GM21529 (cell line): Measurements from ENCODE around the gene PDE1C.

ENCODE experiments used
- ATAC-seq: cut with Tn5 transposase; IDR thresholded peaks from one replicate; pipeline ENCODE4 v1.9.1; 2021; ENCODE audit not compliant: unreplicated experiment

The PDE1C gene

GRCh38 chr7:32075612-32076011, 5.4 kb upstream of the PDE1C start:
- no peak for ATAC-seq

- ATAC-seq = no peak
These were observed 4.8 kb upstream of the PDE1C start for GRCh38 chr7:32074787-32075585.

- no peak for ATAC-seq
These were observed 3.3 kb upstream of the PDE1C start for GRCh38 chr7:32073533-32073932.

- ATAC-seq = no peak
These were observed 2.2 kb upstream of the PDE1C start for GRCh38 chr7:32072397-32072796.

- no peak for ATAC-seq
These were observed 1.4 kb upstream of the PDE1C start for GRCh38 chr7:32071466-32072091.

GRCh38 chr7:32070051-32070405, 179 bp downstream of the PDE1C start:
- no peak for ATAC-seq

- no peak for ATAC-seq
These were observed 1.0 kb downstream of the PDE1C start for GRCh38 chr7:32069116-32069650.

GRCh38 chr7:32068411-32069101, 1.7 kb downstream of the PDE1C start:
- no peak for ATAC-seq

GRCh38 chr7:32066441-32066840, 3.8 kb downstream of the PDE1C start:
- no peak for ATAC-seq

GRCh38 chr7:32063614-32064013, 6.6 kb downstream of the PDE1C start:
- ATAC-seq = no peak

- no peak for ATAC-seq
These were observed 8.1 kb downstream of the PDE1C start for GRCh38 chr7:32062150-32062549.

GRCh38 chr7:32061346-32061745, 8.9 kb downstream of the PDE1C start:
- ATAC-seq = no peak

- ATAC-seq = no peak
These were observed 10.8 kb downstream of the PDE1C start for GRCh38 chr7:32059289-32060011.

- no peak for ATAC-seq
These were observed 12.2 kb downstream of the PDE1C start for GRCh38 chr7:32058002-32058401.

- ATAC-seq = no peak
These were observed 13.4 kb downstream of the PDE1C start for GRCh38 chr7:32056767-32057166.

- no peak for ATAC-seq
These were observed 17.0 kb downstream of the PDE1C start for GRCh38 chr7:32053204-32053603.

- no peak for ATAC-seq
These were observed 19.1 kb downstream of the PDE1C start for GRCh38 chr7:32051128-32051527.

- no peak for ATAC-seq
These were observed 20.6 kb downstream of the PDE1C start for GRCh38 chr7:32049599-32049998.

GRCh38 chr7:32048970-32049491, 21.2 kb downstream of the PDE1C start:
- peak; percentile 63 for ATAC-seq

GRCh38 chr7:32047801-32048200, 22.4 kb downstream of the PDE1C start:
- ATAC-seq = no peak

- peak; percentile 51 for ATAC-seq
These were observed 23.1 kb downstream of the PDE1C start for GRCh38 chr7:32047075-32047474.
